ENCODE data around the gene ZNF423.

ZNF423 gene

GRCh38 chr16:49795513-49795912 is 60.4 kb downstream of the ZNF423 start:
- no peaks in the 10 kb centered on the region for H3K27me3 ChIP-seq (replicated peaks; ENCODE audit: control insufficient read depth, insufficient read depth, low read length)
- H3K9ac ChIP-seq (ENCODE audit: low read length): no peak overlapping the region
- DNase-seq (ENCODE audit: low read depth): no peak
- H3K9me3 ChIP-seq (ENCODE audit: control insufficient read depth, low read length): no peaks in the 10 kb centered on the region
- H3K4me3 ChIP-seq (ENCODE audit: low read length): no peak overlapping the region
- H3K36me3 ChIP-seq (ENCODE audit: control insufficient read depth, insufficient read depth, low read length, severe bottlenecking): no peaks in the 10 kb centered on the region
- peaks cover 8% of the 10 kb centered on the region for H3K4me1 ChIP-seq (ENCODE audit: control insufficient read depth, insufficient read depth, low read length)

DNA sequence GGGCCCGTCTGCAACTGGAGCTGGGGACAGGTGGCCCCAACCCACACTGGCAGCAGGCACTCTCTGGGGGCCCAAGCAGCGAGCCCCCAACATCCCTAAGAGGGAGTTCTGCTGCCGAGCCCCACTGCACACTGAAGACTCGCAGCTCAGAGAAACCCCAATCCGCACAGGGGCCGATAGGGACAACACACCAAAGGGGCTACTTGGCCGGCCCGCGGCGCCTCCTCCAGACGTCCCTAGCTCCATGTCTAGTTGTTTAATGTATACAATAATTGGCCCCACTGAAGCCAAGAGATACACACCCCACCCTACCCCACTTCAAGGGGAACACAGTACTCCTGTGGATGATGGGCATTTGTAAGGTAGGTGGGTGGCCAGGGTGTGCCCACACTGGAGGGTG is 62.7 kb downstream of the ZNF423 start:
- Histone ChIP-seq H3K9ac (ENCODE audit: low read length) (no peak overlapping the region), H3K27me3 (replicated peaks; ENCODE audit: control insufficient read depth, insufficient read depth, low read length) (no peaks in the 10 kb centered on the region), H3K9me3 (ENCODE audit: control insufficient read depth, low read length) (no peaks in the 10 kb centered on the region), H3K36me3 (ENCODE audit: control insufficient read depth, insufficient read depth, low read length, severe bottlenecking) (no peaks in the 10 kb centered on the region), H3K4me3 (ENCODE audit: low read length) (no peak overlapping the region), H3K4me1 (ENCODE audit: control insufficient read depth, insufficient read depth, low read length) (peaks cover 24% of the 10 kb centered on the region)
- DNase-seq (ENCODE audit: low read depth): no peak

DNA sequence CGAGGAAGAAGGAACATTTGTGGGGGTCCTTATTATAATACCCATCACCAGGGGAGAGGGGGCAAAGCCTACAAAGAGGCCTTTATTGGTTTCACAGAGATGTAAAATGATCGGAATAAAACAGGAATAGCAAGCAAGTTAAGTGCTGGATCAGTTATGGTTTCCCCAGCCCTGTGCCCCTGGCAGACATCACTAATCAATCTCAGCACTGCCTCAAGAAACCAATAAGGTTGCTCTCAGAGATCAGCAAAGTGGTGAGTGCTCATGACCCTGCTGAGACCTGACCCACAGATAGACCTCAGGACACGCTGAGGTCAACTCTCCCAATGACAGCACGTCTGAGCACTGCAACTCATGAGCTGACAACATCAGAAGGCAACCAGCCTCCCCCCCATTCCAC is 66.3 kb downstream of the ZNF423 start:
- Histone ChIP-seq H3K9ac (ENCODE audit: low read length) (peak overlapping the region; percentile 78), H3K36me3 (ENCODE audit: control insufficient read depth, insufficient read depth, low read length, severe bottlenecking) (no peaks in the 10 kb centered on the region), H3K27me3 (replicated peaks; ENCODE audit: control insufficient read depth, insufficient read depth, low read length) (no peaks in the 10 kb centered on the region), H3K4me3 (ENCODE audit: low read length) (no peak overlapping the region), H3K9me3 (ENCODE audit: control insufficient read depth, low read length) (no peaks in the 10 kb centered on the region), H3K4me1 (ENCODE audit: control insufficient read depth, insufficient read depth, low read length) (peaks cover 22% of the 10 kb centered on the region)
- DNase-seq (ENCODE audit: low read depth): no peak

DNA sequence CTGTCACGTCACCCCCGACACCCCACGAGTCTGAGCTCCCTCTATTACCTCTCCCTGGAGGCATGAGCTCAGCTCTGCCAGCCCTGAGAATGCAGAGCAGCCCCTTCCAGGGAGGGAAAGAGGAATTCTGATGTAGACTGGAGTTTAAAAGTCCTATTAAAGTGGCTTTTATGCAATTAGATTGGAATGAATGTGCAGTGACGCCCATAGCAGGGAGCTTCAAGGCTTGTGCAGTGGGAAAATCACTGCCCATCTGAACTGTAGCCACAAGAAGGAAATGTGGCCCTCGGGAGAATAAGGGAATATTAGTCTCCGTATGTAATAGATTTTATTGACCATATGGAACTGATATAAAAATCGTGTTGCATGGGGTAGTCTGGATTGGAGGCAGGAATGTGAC is 66.9 kb downstream of the ZNF423 start:
- peaks cover 22% of the 10 kb centered on the region for H3K4me1 ChIP-seq (ENCODE audit: control insufficient read depth, insufficient read depth, low read length)
- peak; percentile 33 for DNase-seq (ENCODE audit: low read depth)
- no peaks in the 10 kb centered on the region for H3K36me3 ChIP-seq (ENCODE audit: control insufficient read depth, insufficient read depth, low read length, severe bottlenecking)

DNA sequence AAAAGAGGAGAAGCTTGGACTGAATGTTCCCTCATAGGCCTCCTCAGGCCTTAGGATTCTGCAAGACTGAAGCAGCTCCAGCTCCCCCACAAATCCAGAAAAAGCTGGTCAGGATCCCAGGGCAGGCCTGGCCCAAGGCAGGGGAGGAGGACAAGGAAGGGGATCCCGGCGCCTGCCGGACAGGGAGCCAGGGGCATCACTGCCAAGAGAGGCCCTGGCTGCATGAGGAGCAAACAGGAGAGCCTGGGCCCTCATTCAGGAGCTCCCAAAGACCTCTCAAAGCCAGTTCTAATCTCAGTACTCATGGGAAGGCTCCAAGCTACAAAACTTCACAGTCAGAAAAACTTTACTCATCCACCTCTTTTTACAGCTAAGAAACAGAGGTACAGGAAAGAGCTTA is 67.3 kb downstream of the ZNF423 start:
- Histone ChIP-seq H3K36me3 (ENCODE audit: control insufficient read depth, insufficient read depth, low read length, severe bottlenecking) (no peaks in the 10 kb centered on the region), H3K9me3 (ENCODE audit: control insufficient read depth, low read length) (no peaks in the 10 kb centered on the region), H3K9ac (ENCODE audit: low read length) (peak overlapping the region; percentile 78), H3K27me3 (replicated peaks; ENCODE audit: control insufficient read depth, insufficient read depth, low read length) (no peaks in the 10 kb centered on the region), H3K4me3 (ENCODE audit: low read length) (peak overlapping the region; percentile 28), H3K4me1 (ENCODE audit: control insufficient read depth, insufficient read depth, low read length) (peaks cover 22% of the 10 kb centered on the region)
- DNase-seq (ENCODE audit: low read depth): peak; percentile 2

More for the DNA sequence above, 66.9 kb downstream of the ZNF423 start:
- Histone ChIP-seq H3K4me3 (ENCODE audit: low read length) (peak overlapping the region; percentile 28), H3K9me3 (ENCODE audit: control insufficient read depth, low read length) (no peaks in the 10 kb centered on the region), H3K9ac (ENCODE audit: low read length) (peak overlapping the region; percentile 78), H3K27me3 (replicated peaks; ENCODE audit: control insufficient read depth, insufficient read depth, low read length) (no peaks in the 10 kb centered on the region)

DNA sequence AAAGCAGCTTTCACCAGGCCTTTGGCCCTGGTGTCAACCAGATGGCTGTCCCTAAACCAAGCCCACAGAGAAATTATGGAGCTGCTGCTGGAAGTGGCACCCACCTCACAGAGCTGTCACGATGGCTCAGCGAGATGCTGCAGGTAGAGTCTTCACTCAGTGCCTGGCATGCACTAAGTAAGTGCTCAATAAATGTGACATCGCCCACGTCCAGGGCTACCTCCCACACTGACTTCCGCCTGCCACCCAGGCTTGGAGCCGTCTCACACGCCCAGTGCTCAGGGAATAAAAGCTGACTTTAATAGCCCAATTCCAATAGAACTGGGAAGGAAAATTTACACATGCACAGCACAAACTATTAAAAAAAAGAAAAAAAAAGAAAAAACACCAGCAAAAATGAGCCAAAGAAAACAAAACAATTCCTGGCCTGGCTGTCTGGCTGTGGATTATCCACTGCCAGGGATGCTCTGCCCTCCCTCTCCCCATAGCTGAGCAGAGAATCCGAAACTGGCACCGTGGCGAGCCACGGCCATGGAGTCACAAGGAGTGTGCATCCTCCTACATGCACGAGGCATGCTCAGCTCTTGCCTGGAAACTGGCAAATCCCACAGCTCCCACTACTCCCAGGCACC is 68.9 kb downstream of the ZNF423 start:
- no peak for DNase-seq (ENCODE audit: low read depth)

GRCh38 chr16:49785970-49786369 is 69.9 kb downstream of the ZNF423 start:
- H3K4me1 ChIP-seq (ENCODE audit: control insufficient read depth, insufficient read depth, low read length): peaks cover 30% of the 10 kb centered on the region
- no peaks in the 10 kb centered on the region for H3K36me3 ChIP-seq (ENCODE audit: control insufficient read depth, insufficient read depth, low read length, severe bottlenecking)

More for the DNA sequence above, 68.9 kb downstream of the ZNF423 start:
- Histone ChIP-seq H3K4me1 (ENCODE audit: control insufficient read depth, insufficient read depth, low read length) (peaks cover 22% of the 10 kb centered on the region), H3K9ac (ENCODE audit: low read length) (peak overlapping the region; percentile 78), H3K9me3 (ENCODE audit: control insufficient read depth, low read length) (no peaks in the 10 kb centered on the region), H3K27me3 (replicated peaks; ENCODE audit: control insufficient read depth, insufficient read depth, low read length) (no peaks in the 10 kb centered on the region), H3K4me3 (ENCODE audit: low read length) (no peak overlapping the region), H3K36me3 (ENCODE audit: control insufficient read depth, insufficient read depth, low read length, severe bottlenecking) (no peaks in the 10 kb centered on the region)

GRCh38 chr16:49782405-49782804 is 73.5 kb downstream of the ZNF423 start:
- H3K4me3 ChIP-seq (ENCODE audit: low read length): no peak overlapping the region
- no peaks in the 10 kb centered on the region for H3K36me3 ChIP-seq (ENCODE audit: control insufficient read depth, insufficient read depth, low read length, severe bottlenecking)
- H3K4me1 ChIP-seq (ENCODE audit: control insufficient read depth, insufficient read depth, low read length): peaks cover 9% of the 10 kb centered on the region
- no peaks in the 10 kb centered on the region for H3K27me3 ChIP-seq (replicated peaks; ENCODE audit: control insufficient read depth, insufficient read depth, low read length)
- H3K9ac ChIP-seq (ENCODE audit: low read length): no peak overlapping the region
- no peak for DNase-seq (ENCODE audit: low read depth)
- H3K9me3 ChIP-seq (ENCODE audit: control insufficient read depth, low read length): no peaks in the 10 kb centered on the region

More at GRCh38 chr16:49785970-49786369, 69.9 kb downstream of the ZNF423 start:
- DNase-seq (ENCODE audit: low read depth): no peak
- Histone ChIP-seq H3K9ac (ENCODE audit: low read length) (no peak overlapping the region), H3K4me3 (ENCODE audit: low read length) (no peak overlapping the region), H3K27me3 (replicated peaks; ENCODE audit: control insufficient read depth, insufficient read depth, low read length) (no peaks in the 10 kb centered on the region), H3K9me3 (ENCODE audit: control insufficient read depth, low read length) (no peaks in the 10 kb centered on the region)

DNA sequence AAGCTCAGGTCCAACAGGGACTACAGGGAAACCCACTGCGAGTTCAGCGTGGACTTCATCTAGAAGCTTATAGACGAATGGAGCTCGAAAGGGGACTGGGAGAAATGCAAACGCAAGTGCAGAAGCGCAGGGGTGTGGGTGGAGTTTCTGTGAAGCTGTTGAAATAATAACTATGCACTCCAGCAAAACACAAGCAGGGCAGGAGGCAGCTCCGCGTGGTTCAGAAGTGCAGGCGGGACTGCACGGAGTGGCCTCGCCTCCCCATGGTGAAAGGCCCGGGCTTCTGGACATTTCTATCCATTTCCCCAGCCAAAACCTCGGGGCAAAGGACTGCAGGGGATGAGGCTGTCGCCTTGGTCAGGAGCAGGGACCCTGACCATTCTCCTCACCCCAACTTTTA is 74.5 kb downstream of the ZNF423 start:
- no peak overlapping the region for H3K9ac ChIP-seq (ENCODE audit: low read length)
- H3K27me3 ChIP-seq (replicated peaks; ENCODE audit: control insufficient read depth, insufficient read depth, low read length): no peaks in the 10 kb centered on the region
- no peaks in the 10 kb centered on the region for H3K36me3 ChIP-seq (ENCODE audit: control insufficient read depth, insufficient read depth, low read length, severe bottlenecking)
- peaks cover 9% of the 10 kb centered on the region for H3K4me1 ChIP-seq (ENCODE audit: control insufficient read depth, insufficient read depth, low read length)
- no peaks in the 10 kb centered on the region for H3K9me3 ChIP-seq (ENCODE audit: control insufficient read depth, low read length)
- no peak overlapping the region for H3K4me3 ChIP-seq (ENCODE audit: low read length)
- no peak for DNase-seq (ENCODE audit: low read depth)

GRCh38 chr16:49780433-49780832 is 75.5 kb downstream of the ZNF423 start:
- no peak overlapping the region for H3K9ac ChIP-seq (ENCODE audit: low read length)
- no peaks in the 10 kb centered on the region for H3K9me3 ChIP-seq (ENCODE audit: control insufficient read depth, low read length)
- H3K4me1 ChIP-seq (ENCODE audit: control insufficient read depth, insufficient read depth, low read length): peaks cover 9% of the 10 kb centered on the region
- H3K4me3 ChIP-seq (ENCODE audit: low read length): no peak overlapping the region
- peak; percentile 6 for DNase-seq (ENCODE audit: low read depth)
- H3K36me3 ChIP-seq (ENCODE audit: control insufficient read depth, insufficient read depth, low read length, severe bottlenecking): no peaks in the 10 kb centered on the region
- no peaks in the 10 kb centered on the region for H3K27me3 ChIP-seq (replicated peaks; ENCODE audit: control insufficient read depth, insufficient read depth, low read length)

GRCh38 chr16:49779979-49780378 is 75.9 kb downstream of the ZNF423 start:
- Histone ChIP-seq H3K4me3 (ENCODE audit: low read length) (no peak overlapping the region), H3K9ac (ENCODE audit: low read length) (no peak overlapping the region), H3K27me3 (replicated peaks; ENCODE audit: control insufficient read depth, insufficient read depth, low read length) (no peaks in the 10 kb centered on the region), H3K36me3 (ENCODE audit: control insufficient read depth, insufficient read depth, low read length, severe bottlenecking) (no peaks in the 10 kb centered on the region), H3K4me1 (ENCODE audit: control insufficient read depth, insufficient read depth, low read length) (peaks cover 9% of the 10 kb centered on the region), H3K9me3 (ENCODE audit: control insufficient read depth, low read length) (no peaks in the 10 kb centered on the region)
- DNase-seq (ENCODE audit: low read depth): no peak
